Measurements from ENCODE around the gene FSTL5. TPM values are rescaled to one million over a fixed set of nuclear protein-coding genes. Genes with fewer than 3 reads are reported as not detected.

FSTL5 gene
- total RNA-seq, 2 donors from 2014 or later = not detected

GRCh38 chr4:162126729-162127128 is 37.1 kb downstream of the FSTL5 start:
- no peak overlapping the region for H3K27ac ChIP-seq
- ATAC-seq (ENCODE audit: insufficient number of reproducible peaks, low FRiP score, low read depth) = no peak
- no peaks in the 10 kb centered on the region for H3K36me3 ChIP-seq

GRCh38 chr4:162117051-162117450 is 46.7 kb downstream of the FSTL5 start:
- ATAC-seq (ENCODE audit: insufficient number of reproducible peaks, low FRiP score, low read depth) (no peak), DNase-seq (ENCODE audit: low spot score) (no peak)
- H3K4me3 ChIP-seq = no peak overlapping the region
- no peak for TF ChIP-seq CTCF (IDR thresholded peaks at IDR 0.05)
- H3K9me3 ChIP-seq = no peaks in the 10 kb centered on the region
- H3K36me3 ChIP-seq = no peaks in the 10 kb centered on the region
- no peaks in the 10 kb centered on the region for H3K4me1 ChIP-seq (ENCODE audit: control insufficient read depth in 1 of 2, low read depth in 2 of 2)
- H3K27me3 ChIP-seq (replicated peaks; ENCODE audit: insufficient read depth) = no peaks in the 10 kb centered on the region
- no peak overlapping the region for H3K27ac ChIP-seq

More at GRCh38 chr4:162126729-162127128, 37.1 kb downstream of the FSTL5 start:
- H3K4me3 ChIP-seq = no peak overlapping the region
- no peak for TF ChIP-seq CTCF (IDR thresholded peaks at IDR 0.05)
- H3K27me3 ChIP-seq (replicated peaks; ENCODE audit: insufficient read depth) = no peaks in the 10 kb centered on the region
- DNase-seq (ENCODE audit: low spot score) = no peak
- no peaks in the 10 kb centered on the region for H3K4me1 ChIP-seq (ENCODE audit: control insufficient read depth in 1 of 2, low read depth in 2 of 2)
- no peaks in the 10 kb centered on the region for H3K9me3 ChIP-seq

- DNase-seq (ENCODE audit: low spot score) = no peak
- H3K9me3 ChIP-seq = no peaks in the 10 kb centered on the region
- H3K4me3 ChIP-seq = no peak overlapping the region
- TF ChIP-seq CTCF (IDR thresholded peaks at IDR 0.05) = no peak
- no peaks in the 10 kb centered on the region for H3K36me3 ChIP-seq
- ATAC-seq (ENCODE audit: insufficient number of reproducible peaks, low FRiP score, low read depth) = no peak
- H3K27me3 ChIP-seq (replicated peaks; ENCODE audit: insufficient read depth) = no peaks in the 10 kb centered on the region
- H3K4me1 ChIP-seq (ENCODE audit: control insufficient read depth in 1 of 2, low read depth in 2 of 2) = no peaks in the 10 kb centered on the region
- H3K27ac ChIP-seq = no peak overlapping the region
Observed at GRCh38 chr4:162116095-162116779, 47.6 kb downstream of the FSTL5 start.

- Histone ChIP-seq H3K4me1 (ENCODE audit: control insufficient read depth in 1 of 2, low read depth in 2 of 2) (no peaks in the 10 kb centered on the region), H3K36me3 (no peaks in the 10 kb centered on the region), H3K9me3 (no peaks in the 10 kb centered on the region), H3K27ac (no peak overlapping the region), H3K27me3 (replicated peaks; ENCODE audit: insufficient read depth) (no peaks in the 10 kb centered on the region), H3K4me3 (no peak overlapping the region)
- TF ChIP-seq CTCF (IDR thresholded peaks at IDR 0.05) = no peak
- ATAC-seq (ENCODE audit: insufficient number of reproducible peaks, low FRiP score, low read depth) (no peak), DNase-seq (ENCODE audit: low spot score) (no peak)
Observed at GRCh38 chr4:162115333-162115732, 48.5 kb downstream of the FSTL5 start.

- DNase-seq (ENCODE audit: low spot score) (no peak), ATAC-seq (ENCODE audit: insufficient number of reproducible peaks, low FRiP score, low read depth) (no peak)
- no peaks in the 10 kb centered on the region for H3K4me1 ChIP-seq (ENCODE audit: control insufficient read depth in 1 of 2, low read depth in 2 of 2)
- H3K9me3 ChIP-seq = no peaks in the 10 kb centered on the region
- H3K27me3 ChIP-seq (replicated peaks; ENCODE audit: insufficient read depth) = no peaks in the 10 kb centered on the region
- H3K36me3 ChIP-seq = no peaks in the 10 kb centered on the region
- H3K27ac ChIP-seq = no peak overlapping the region
- no peak overlapping the region for H3K4me3 ChIP-seq
- no peak for TF ChIP-seq CTCF (IDR thresholded peaks at IDR 0.05)
Observed at GRCh38 chr4:162111078-162111477, 52.7 kb downstream of the FSTL5 start.

Measured in thoracic aorta (tissue), 2 donors.